Daoy (cell line): ENCODE results near the gene SLC17A3. TPM values are rescaled to one million over a fixed set of nuclear protein-coding genes. Genes with fewer than 3 reads are reported as not detected.

Experiments used
- DNase-seq: peaks from one replicate; pipeline ENCODE4 v3.0.0-alpha.2; 2015; ENCODE audit warnings: low read depth
- total RNA-seq: library from RNA; depleted of rRNA; stranded (reverse); fragments of >200 nt; shearing (Covaris generic); gene quantifications from 2 replicates; pipeline ENCODE4 v1.2.3, GENCODE V29; 2014; rRNA removed

The SLC17A3 gene
- total RNA-seq, 1 experiment from 2014 or later = not detected

- DNase-seq = peak; percentile 5
Measured at GRCh38 chr6:25835442-25836283, 38.4 kb downstream of the SLC17A3 start.

- DNase-seq = no peak
Measured at GRCh38 chr6:25834950-25835349, 39.1 kb downstream of the SLC17A3 start.

DNA sequence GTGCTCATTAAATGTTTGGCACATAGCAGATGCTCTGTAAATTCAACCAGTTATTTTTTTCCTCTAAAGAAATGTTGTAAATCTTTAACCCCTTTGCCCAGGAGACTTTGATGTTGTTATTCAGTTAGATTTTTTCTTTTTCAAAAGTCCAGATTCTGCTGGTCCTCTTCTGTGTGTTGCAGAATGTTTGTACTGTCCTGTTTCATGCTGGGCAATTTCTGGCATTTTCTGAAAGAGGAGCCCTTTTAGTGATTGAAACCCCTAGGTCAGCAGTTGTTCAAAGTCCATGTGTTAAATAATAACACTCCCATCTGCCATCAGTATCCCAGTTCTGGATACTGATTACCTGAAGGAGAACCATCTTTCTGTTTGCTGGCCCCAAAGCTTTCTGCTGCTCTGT is 40.9 kb downstream of the SLC17A3 start:
- DNase-seq = no peak

- no peak for DNase-seq
Measured at GRCh38 chr6:25832670-25833069, 41.4 kb downstream of the SLC17A3 start.

- no peak for DNase-seq
Measured at GRCh38 chr6:25832307-25832662, 41.8 kb downstream of the SLC17A3 start.

DNA sequence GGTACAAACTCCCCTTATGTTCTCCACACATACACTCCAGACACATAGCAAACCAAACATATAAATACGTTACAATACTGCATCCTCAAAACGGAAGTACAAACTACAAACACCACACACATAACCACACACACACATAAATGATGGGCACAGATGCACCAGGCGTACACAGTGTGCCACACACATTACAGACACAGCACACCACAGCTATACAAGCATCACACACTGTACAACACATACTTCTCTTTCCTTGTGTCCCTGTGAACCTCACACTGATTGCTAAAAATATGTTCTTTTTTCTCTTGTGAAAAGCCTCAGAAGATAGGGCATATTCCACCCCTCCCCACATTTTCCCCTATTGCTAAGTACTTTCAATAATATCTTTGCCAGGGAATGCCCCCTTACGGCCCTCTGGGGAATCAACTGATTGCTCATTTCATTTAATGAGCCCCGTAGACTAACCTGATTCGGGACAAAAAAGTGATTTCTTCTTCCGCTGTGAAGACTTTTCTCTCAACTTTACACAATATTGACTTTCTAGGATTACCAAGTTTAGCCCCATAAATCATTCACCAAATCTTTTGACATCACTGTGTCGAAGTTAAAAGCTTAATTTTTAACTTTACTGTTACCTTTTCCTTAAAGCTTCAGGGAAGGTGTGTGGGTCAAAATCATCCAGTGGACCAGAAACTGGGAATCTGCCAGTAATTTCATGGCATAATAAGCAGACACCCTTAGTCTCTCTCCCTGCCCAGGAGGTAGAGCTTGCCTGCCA is 42.3 kb downstream of the SLC17A3 start, which contains the start of gene SLC17A1:
SLC17A1 (minus strand) TSS at position 521 of the 775 bp plus-strand sequence. CDS start 1,495 bp downstream, outside the sequence.
- DNase-seq = peak; percentile 5

GRCh38 chr6:25830458-25830857 is 43.6 kb downstream of the SLC17A3 start:
- no peak for DNase-seq

DNA sequence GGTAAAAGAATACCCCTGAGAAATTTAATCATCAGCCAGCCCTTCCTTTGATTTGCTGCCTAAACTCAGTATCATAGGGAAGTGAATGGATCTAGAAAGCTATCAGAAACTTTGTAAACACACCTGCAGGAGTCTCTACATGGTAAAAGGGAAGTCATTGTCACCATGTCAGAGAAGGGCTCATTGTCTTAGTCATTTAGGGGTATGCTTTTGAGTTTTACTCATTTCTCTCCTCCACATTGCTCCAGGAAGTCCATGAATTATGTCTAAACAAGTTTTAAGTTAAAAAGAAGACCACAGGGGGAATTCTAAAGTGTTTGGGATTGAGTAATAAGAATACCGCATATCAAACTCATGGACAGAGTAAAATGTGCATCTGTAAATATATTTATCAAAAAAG is 44.7 kb downstream of the SLC17A3 start:
- DNase-seq = no peak

DNA sequence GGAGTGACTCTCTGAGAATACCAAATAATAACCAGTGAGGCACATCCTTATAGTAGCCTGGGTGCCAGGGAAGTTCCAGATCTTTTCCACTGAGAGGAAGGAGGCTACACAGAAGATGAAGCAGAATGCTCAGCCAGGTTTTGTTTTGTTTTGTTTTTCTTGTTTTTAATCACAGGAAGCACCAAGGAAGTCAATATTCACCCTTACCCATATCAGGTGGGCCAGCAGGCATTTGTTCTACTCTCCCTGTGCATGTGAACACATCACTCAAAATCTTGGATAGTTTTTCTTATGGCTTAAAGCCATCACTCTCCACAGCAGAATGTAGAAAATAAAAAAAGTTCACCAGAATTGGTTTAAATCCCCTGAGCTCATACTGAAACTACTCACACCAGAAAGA is 52.7 kb downstream of the SLC17A3 start:
- no peak for DNase-seq

DNA sequence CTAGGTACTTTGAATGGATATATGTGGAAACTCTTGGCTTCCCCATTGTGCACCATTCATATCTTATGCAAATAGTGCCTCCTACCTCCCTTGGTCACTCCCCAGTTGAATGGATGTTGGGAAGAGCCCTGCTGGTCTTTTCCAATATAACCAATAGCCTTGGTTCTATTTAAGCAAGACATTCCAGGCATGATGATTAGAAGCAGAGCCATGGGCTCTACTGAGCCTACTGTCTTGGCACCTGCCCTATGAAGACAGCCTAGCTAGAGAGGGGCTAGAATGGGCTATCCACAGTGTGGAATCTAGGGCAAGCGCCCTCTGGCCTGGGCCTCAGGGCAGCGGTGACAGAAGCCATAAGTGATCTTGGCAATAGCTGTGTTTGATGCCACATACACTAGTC is 57.8 kb downstream of the SLC17A3 start:
- DNase-seq = no peak

DNA sequence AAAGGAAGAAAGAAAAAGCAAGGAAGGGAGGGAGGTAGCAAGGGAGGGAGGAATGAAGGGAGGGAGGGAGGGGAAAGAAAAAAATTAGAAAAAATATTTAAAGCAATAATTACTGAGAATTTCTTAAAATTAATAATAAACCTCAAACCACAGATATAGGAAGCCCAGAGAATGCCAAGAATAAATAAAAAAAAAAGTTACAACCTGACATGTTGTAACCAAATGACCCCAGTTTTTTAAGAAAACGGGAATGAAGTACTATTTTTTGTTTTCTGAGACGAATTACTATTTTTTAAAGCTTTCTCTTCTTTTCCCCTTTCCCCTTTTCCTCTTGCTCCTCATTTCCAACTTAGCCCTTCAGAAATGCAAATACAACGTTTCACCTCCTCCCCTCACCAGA is 58.8 kb downstream of the SLC17A3 start:
- no peak for DNase-seq

GRCh38 chr6:25804804-25805203 is 69.2 kb downstream of the SLC17A3 start:
- DNase-seq = no peak

GRCh38 chr6:25801436-25801835 is 72.6 kb downstream of the SLC17A3 start:
- no peak for DNase-seq

Other genes starting within 250 kb of the SLC17A3 start
- gene SCGN, start 222.0 kb downstream of the SLC17A3 start, total RNA-seq = not detected in 2 replicates
- not detected in 2 replicates for gene SLC17A4, start 119.5 kb downstream of the SLC17A3 start, total RNA-seq
- not detected in 2 replicates for gene SLC17A1, start 42.2 kb downstream of the SLC17A3 start, total RNA-seq
- not detected in 2 replicates for gene SLC17A2, start 56.4 kb upstream of the SLC17A3 start, total RNA-seq
- 5.0 and 5.4 TPM in 2 replicates for gene TRIM38, start 88.6 kb upstream of the SLC17A3 start, total RNA-seq
- 1.5 and 2.0 TPM in 2 replicates for gene HFE, start 213.2 kb upstream of the SLC17A3 start, total RNA-seq